ENCODE results near the gene DCLK2. TPM values are rescaled to one million over a fixed set of nuclear protein-coding genes. Genes with fewer than 3 reads are reported as not detected.

The DCLK2 gene
- total RNA-seq, 3 donors from 2014 or later, result 3.4 to 5.2 (median 4.0) TPM

- H3K4me1 ChIP-seq, result no peaks in the 10 kb centered on the region
- intact Hi-C loops (cut with DNase I; ENCODE audit: low total_unique reads), result no loop called here
- H3K27me3 ChIP-seq, result no peaks in the 10 kb centered on the region
- no peak overlapping the region for H3K27ac ChIP-seq
- H3K36me3 ChIP-seq, result no peaks in the 10 kb centered on the region
- no peaks in the 10 kb centered on the region for H3K9me3 ChIP-seq
- no peak for DNase-seq (ENCODE audit: low spot score in 2 of 2)
- TF ChIP-seq POLR2AphosphoS5 (IDR thresholded peaks at IDR 0.05), result no peak
- TF ChIP-seq POLR2A (IDR thresholded peaks at IDR 0.05), result no peak
- no peak for TF ChIP-seq CTCF (IDR thresholded peaks at IDR 0.05)
- H3K4me3 ChIP-seq, result no peak overlapping the region
Measured at GRCh38 chr4:150250998-150251651, 172.9 kb downstream of the DCLK2 start.

GRCh38 chr4:150251752-150252190 is 173.5 kb downstream of the DCLK2 start:
- Histone ChIP-seq H3K9me3 (no peaks in the 10 kb centered on the region), H3K36me3 (no peaks in the 10 kb centered on the region), H3K4me3 (no peak overlapping the region), H3K4me1 (peaks cover 0 to 4% of the 10 kb centered on the region in 2 donors), H3K27me3 (no peaks in the 10 kb centered on the region), H3K27ac (no peak overlapping the region)
- no peak for DNase-seq (ENCODE audit: low spot score in 2 of 2)
- intact Hi-C loops (cut with DNase I; ENCODE audit: low total_unique reads), result no loop called here
- TF ChIP-seq CTCF (IDR thresholded peaks at IDR 0.05), result no peak
- no peak for TF ChIP-seq POLR2AphosphoS5 (IDR thresholded peaks at IDR 0.05)
- no peak for TF ChIP-seq POLR2A (IDR thresholded peaks at IDR 0.05)

GRCh38 chr4:150252306-150252705 is 174.1 kb downstream of the DCLK2 start:
- H3K4me1 ChIP-seq, result peaks cover 0 to 7% of the 10 kb centered on the region in 2 donors
- intact Hi-C loops (cut with DNase I; ENCODE audit: low total_unique reads), result no loop called here
- no peaks in the 10 kb centered on the region for H3K36me3 ChIP-seq
- H3K9me3 ChIP-seq, result no peaks in the 10 kb centered on the region
- H3K4me3 ChIP-seq, result no peak overlapping the region
- no peak for TF ChIP-seq POLR2AphosphoS5 (IDR thresholded peaks at IDR 0.05)
- no peak for TF ChIP-seq POLR2A (IDR thresholded peaks at IDR 0.05)
- TF ChIP-seq CTCF (IDR thresholded peaks at IDR 0.05), result no peak
- H3K27me3 ChIP-seq, result no peaks in the 10 kb centered on the region
- DNase-seq (ENCODE audit: low spot score in 2 of 2), result no peak
- H3K27ac ChIP-seq, result no peak overlapping the region

GRCh38 chr4:150252741-150253140 is 174.5 kb downstream of the DCLK2 start:
- no peaks in the 10 kb centered on the region for H3K36me3 ChIP-seq
- H3K4me3 ChIP-seq, result no peak overlapping the region
- no peak for DNase-seq (ENCODE audit: low spot score in 2 of 2)
- H3K27ac ChIP-seq, result no peak overlapping the region
- peaks cover 0 to 7% of the 10 kb centered on the region in 2 donors for H3K4me1 ChIP-seq
- H3K27me3 ChIP-seq, result no peaks in the 10 kb centered on the region
- no peaks in the 10 kb centered on the region for H3K9me3 ChIP-seq
- TF ChIP-seq POLR2A (IDR thresholded peaks at IDR 0.05), result no peak
- TF ChIP-seq CTCF (IDR thresholded peaks at IDR 0.05), result no peak
- TF ChIP-seq POLR2AphosphoS5 (IDR thresholded peaks at IDR 0.05), result no peak
- intact Hi-C loops (cut with DNase I; ENCODE audit: low total_unique reads), result no loop called here

- Histone ChIP-seq H3K4me3 (no peak overlapping the region), H3K4me1 (peaks cover 0 to 7% of the 10 kb centered on the region in 2 donors), H3K27ac (no peak overlapping the region), H3K27me3 (no peaks in the 10 kb centered on the region), H3K9me3 (no peaks in the 10 kb centered on the region), H3K36me3 (no peaks in the 10 kb centered on the region)
- TF ChIP-seq CTCF (IDR thresholded peaks at IDR 0.05) (no peak), POLR2A (IDR thresholded peaks at IDR 0.05) (no peak), POLR2AphosphoS5 (IDR thresholded peaks at IDR 0.05) (no peak)
- intact Hi-C loops (cut with DNase I; ENCODE audit: low total_unique reads), result no loop called here
- no peak for DNase-seq (ENCODE audit: low spot score in 2 of 2)
Measured at GRCh38 chr4:150253416-150253815, 175.2 kb downstream of the DCLK2 start.
